HG03039 (cell line): ENCODE measurements around the gene SIN3A.
"Not testable (repeated sequence)": the region's sequence is repeated elsewhere in the genome, so short reads cannot be mapped to it uniquely, and the experiment has no call there.

Source experiments
- ATAC-seq: cut with Tn5 transposase; IDR thresholded peaks from one replicate; pipeline ENCODE4 v1.9.1; 2021; ENCODE audit warnings: mild to moderate bottlenecking, moderate library complexity; ENCODE audit not compliant: unreplicated experiment

The SIN3A gene

GRCh38 chr15:75451674-75452363, at the start of gene SIN3A:
Gene SIN3A, minus strand, starts transcription at chr15:75451690. Its CDS starts 21,315 bp downstream, at chr15:75430375.
- peak; percentile 30 for ATAC-seq

GRCh38 chr15:75493732-75494131, 42.2 kb upstream of the SIN3A start:
- ATAC-seq = no peak

GRCh38 chr15:75483961-75484360, 32.5 kb upstream of the SIN3A start:
- ATAC-seq = no peak

- not testable (repeated sequence) for ATAC-seq
These were observed 32.1 kb upstream of the SIN3A start for GRCh38 chr15:75483556-75483955.

- ATAC-seq = no peak
These were observed 31.6 kb upstream of the SIN3A start for GRCh38 chr15:75483106-75483505.

- not testable (repeated sequence) for ATAC-seq
These were observed 29.0 kb upstream of the SIN3A start for GRCh38 chr15:75480463-75480862.

GRCh38 chr15:75479670-75480069, 28.2 kb upstream of the SIN3A start:
- no peak for ATAC-seq

- not testable (repeated sequence) for ATAC-seq
These were observed 25.6 kb upstream of the SIN3A start for GRCh38 chr15:75477094-75477493.

- ATAC-seq = no peak
These were observed 17.6 kb upstream of the SIN3A start for GRCh38 chr15:75468913-75469598.

GRCh38 chr15:75460646-75461045, 9.2 kb upstream of the SIN3A start:
- ATAC-seq = no peak

- ATAC-seq = no peak
These were observed 8.1 kb upstream of the SIN3A start for GRCh38 chr15:75459581-75459980.

- ATAC-seq = no peak
These were observed 5.2 kb upstream of the SIN3A start for GRCh38 chr15:75456710-75457109.

- ATAC-seq = no peak
These were observed 4.6 kb upstream of the SIN3A start for GRCh38 chr15:75455982-75456531.

- ATAC-seq = no peak
These were observed 4.0 kb upstream of the SIN3A start for GRCh38 chr15:75455424-75455981.

- no peak for ATAC-seq
These were observed 3.2 kb upstream of the SIN3A start for GRCh38 chr15:75454471-75455378.

- peak; percentile 30 for ATAC-seq
These were observed 2.4 kb upstream of the SIN3A start for GRCh38 chr15:75453703-75454470.

- no peak for ATAC-seq
These were observed 1.6 kb upstream of the SIN3A start for GRCh38 chr15:75452865-75453702.

- no peak for ATAC-seq
These were observed 924 bp upstream of the SIN3A start for GRCh38 chr15:75452364-75452864.

GRCh38 chr15:75451202-75451673, 252 bp downstream of the SIN3A start:
- ATAC-seq = no peak
